Cardiac fibroblast (primary cell): ENCODE data around the gene EFCAB5.
"Not testable (repeated sequence)": the region's sequence is repeated elsewhere in the genome, so short reads cannot be mapped to it uniquely, and the experiment has no call there.

Experiments used
- DNase-seq, 2 donors: peaks; one replicate each; pipeline versions ENCODE4 v3.0.0 to v3.0.0-alpha.2; 2010; ENCODE audit warnings: low read depth in 2 of 2
- H3K4me3 ChIP-seq, 2 donors: replicated peaks in 1 of 2; 1 replicate in 1 of 2; 2 replicates in 1 of 2; pipeline ENCODE4 v1.5.1; 2011; ENCODE audit warnings: low read depth in 2 of 2, low read length in 2 of 2, mild to moderate bottlenecking in 2 of 2, moderate library complexity in 1 of 2
- TF ChIP-seq, protein P1 (sequence below): IDR thresholded peaks from one replicate; pipeline ENCODE4 v1.5.1; 2011; ENCODE audit warnings: low read depth, mild to moderate bottlenecking, low read length, inconsistent platforms

Gene EFCAB5

DNA sequence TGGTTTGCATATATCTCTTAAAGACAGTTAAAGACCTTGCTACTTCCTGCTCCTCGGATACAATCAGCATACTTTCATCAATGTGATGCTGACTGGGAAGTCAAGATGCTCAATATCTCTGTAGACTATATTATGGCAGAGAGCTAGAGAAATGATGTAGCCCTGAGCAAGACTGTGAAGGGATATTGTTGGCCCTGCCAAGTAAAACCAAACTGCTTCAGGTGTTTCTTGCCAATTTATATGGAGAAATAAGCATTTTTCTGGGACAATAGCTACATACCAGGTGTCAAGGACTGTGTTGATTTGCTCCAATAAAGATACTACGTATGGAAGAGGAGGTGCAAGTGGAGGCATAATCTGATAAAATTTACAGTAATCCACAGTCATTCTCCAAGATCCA lies 4.7 kb upstream of the EFCAB5 start:
- no peak for DNase-seq
- H3K4me3 ChIP-seq = no peak overlapping the region
- TF ChIP-seq, protein P1, sequence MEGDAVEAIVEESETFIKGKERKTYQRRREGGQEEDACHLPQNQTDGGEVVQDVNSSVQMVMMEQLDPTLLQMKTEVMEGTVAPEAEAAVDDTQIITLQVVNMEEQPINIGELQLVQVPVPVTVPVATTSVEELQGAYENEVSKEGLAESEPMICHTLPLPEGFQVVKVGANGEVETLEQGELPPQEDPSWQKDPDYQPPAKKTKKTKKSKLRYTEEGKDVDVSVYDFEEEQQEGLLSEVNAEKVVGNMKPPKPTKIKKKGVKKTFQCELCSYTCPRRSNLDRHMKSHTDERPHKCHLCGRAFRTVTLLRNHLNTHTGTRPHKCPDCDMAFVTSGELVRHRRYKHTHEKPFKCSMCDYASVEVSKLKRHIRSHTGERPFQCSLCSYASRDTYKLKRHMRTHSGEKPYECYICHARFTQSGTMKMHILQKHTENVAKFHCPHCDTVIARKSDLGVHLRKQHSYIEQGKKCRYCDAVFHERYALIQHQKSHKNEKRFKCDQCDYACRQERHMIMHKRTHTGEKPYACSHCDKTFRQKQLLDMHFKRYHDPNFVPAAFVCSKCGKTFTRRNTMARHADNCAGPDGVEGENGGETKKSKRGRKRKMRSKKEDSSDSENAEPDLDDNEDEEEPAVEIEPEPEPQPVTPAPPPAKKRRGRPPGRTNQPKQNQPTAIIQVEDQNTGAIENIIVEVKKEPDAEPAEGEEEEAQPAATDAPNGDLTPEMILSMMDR = no peak

DNA sequence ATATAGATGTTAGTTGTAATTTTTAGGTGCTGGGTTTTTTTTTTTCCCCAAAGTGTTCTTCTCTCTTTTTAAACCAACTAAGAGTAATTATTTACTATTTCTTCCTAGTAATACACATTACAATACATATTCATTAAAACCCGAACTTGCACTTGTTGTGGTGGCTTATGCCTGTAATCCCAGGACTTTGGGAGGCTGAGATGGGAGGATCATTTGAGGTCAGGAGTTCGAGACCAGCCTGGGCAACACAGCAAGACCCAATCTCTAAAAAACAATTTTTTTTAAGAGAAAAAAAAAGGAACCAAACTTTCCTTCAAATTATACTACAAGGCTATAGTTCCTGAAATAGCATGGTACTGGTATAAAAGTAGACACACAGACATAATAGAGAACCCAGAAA lies 3.8 kb downstream of the EFCAB5 start:
- no peak for DNase-seq
- TF ChIP-seq, protein P1 = no peak
- H3K4me3 ChIP-seq = no peak overlapping the region

DNA sequence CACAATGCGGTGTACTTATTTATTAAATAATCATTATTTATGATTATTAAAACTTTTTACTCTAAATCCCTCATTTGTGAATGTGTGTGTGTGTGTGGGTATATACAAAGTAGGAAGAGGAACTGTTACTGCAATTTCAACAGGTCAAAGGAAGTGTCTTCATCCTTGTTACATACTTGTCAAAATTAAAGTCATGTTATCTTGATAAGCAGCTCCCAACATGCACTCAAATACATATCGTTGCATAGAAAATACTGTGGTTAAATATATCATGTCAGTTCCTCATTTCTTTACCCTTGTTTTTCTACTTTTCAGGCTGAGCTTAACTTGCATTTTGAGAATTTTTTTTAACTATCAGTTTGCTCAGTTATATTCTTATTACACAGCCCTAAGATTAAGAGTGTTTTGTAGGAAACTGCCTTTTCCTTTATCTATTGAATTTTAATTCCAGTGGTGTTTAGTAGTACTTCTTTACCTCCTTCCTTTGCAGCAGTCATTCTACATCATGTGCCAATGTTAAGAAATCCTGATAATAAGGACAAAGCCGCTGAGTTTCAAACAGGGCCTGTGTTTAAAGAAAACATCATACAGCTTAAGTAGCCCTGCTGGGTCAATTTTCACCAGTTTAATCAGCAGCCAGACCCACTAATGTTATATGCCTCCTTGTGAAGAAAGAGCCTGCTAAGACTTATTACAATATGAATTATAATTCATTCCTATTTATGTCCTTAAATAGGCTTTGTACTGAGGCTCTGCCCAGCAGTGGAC lies 7.2 kb downstream of the EFCAB5 start:
- no peak overlapping the region for H3K4me3 ChIP-seq
- no peak for DNase-seq
- TF ChIP-seq, protein P1 = no peak

DNA sequence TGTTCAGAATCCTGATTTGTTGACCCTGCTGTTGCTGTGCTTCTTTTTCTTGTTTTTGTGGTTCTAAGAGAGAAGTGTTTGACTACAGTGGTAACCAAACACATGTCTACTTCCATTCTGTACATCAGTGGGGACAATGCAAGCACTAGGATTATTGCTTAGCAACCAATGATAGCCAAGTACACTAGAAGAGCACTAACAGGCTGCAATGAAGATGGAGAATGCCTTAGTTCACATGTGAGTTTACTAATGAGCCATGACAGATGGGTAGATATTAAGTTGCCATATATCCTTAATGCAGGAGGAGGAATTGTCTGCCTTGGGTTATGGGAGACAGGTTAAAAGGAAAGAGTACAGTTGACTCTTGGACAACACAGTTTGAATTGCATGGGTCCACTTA lies 8.3 kb downstream of the EFCAB5 start:
- no peak for DNase-seq
- H3K4me3 ChIP-seq = no peak overlapping the region
- TF ChIP-seq, protein P1 = no peak

DNA sequence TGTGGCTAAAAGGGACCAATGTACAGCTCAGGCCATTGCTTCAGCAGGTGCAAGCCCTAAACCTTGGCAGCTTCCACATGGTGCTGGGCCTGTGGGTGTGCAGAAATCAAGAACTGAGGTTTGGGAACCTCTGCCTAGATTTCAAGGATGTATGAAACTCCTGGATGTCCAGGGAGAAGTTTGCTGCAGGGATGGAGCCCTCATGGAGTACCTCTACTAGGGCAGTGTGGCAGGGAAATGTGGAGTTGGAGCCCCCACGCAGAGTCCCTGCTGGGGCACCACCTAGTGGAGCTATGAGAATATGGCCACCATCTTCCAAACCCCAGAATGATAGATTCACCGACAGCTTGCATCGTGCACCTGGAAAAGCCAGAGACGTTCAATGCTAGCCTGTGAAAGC lies 13.0 kb downstream of the EFCAB5 start:
- TF ChIP-seq, protein P1 = no peak
- DNase-seq = no peak
- no peak overlapping the region for H3K4me3 ChIP-seq

DNA sequence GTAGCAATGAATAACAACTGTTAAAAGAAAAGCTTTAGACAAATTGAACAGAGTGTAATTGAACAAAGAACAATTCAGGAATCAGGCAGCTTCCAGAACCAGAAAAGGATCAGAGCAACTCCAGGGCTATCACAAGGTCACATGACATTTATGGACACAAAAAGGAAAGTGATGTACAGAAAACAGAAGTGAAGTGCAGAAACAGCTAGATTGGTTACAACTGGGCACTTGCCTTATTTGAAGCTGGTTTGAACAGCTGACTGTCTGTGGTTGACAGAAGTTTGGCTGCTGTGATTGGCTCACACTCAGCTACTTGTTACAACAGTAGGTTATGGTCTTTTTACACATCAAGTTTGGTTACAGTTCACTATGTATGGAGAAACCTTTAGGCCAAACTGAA lies 14.8 kb downstream of the EFCAB5 start:
- H3K4me3 ChIP-seq = no peak overlapping the region
- TF ChIP-seq, protein P1 = no peak
- no peak for DNase-seq

DNA sequence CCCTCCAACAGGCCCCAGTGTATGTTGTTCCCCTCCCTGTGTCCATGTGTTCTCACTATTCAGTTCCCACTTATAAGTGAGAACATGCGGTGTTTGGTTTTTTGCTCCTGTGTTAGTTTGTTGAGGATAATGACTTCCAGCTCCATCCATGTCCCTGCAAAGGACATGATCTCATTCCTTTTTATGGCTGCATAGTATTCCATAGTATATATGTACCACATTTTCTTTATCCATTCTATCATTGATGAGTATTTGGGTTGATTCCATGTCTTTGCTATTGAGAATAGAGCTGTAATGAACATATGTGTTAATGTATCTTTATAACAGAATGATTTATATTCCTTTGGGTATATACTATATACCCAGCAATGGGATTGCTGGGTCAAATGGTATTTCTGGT lies 16.1 kb downstream of the EFCAB5 start:
- not testable (repeated sequence) for DNase-seq, H3K4me3 ChIP-seq
